ENCODE measurements around the gene LRRC26.

Gene LRRC26, protein sequence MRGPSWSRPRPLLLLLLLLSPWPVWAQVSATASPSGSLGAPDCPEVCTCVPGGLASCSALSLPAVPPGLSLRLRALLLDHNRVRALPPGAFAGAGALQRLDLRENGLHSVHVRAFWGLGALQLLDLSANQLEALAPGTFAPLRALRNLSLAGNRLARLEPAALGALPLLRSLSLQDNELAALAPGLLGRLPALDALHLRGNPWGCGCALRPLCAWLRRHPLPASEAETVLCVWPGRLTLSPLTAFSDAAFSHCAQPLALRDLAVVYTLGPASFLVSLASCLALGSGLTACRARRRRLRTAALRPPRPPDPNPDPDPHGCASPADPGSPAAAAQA

DNA sequence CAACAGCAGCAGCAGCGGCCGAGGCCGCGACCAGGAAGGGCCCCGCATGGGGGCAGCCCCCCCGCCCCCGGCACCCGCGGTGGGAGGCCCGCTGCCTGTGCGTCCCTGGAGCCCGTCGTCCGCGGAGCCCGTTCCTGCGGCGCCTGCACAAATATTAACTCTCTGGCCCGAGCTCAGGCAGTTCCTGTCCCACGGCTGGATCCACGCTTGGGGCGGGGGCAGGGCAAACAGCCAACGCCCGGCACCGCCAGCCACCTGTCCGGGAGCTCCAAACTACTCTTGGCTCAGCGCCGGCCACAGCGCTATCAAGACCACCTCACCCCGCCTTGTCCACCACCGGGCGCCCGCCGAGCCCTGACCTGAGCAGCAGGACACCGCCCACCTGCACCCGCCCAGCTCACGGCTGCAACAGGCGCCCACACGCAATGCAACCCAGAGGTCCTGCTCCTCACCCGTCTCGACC lies at the start of gene LRRC26:
LRRC26 (minus strand) TSS at position 156 of the 463 bp plus-strand sequence; CDS start at position 48, 108 bp downstream.
- peak within 1 kb of the TSS; percentile 47 for H3K4me3 ChIP-seq (ENCODE audit: low read depth, low read length)
- TF ChIP-seq, protein P1, sequence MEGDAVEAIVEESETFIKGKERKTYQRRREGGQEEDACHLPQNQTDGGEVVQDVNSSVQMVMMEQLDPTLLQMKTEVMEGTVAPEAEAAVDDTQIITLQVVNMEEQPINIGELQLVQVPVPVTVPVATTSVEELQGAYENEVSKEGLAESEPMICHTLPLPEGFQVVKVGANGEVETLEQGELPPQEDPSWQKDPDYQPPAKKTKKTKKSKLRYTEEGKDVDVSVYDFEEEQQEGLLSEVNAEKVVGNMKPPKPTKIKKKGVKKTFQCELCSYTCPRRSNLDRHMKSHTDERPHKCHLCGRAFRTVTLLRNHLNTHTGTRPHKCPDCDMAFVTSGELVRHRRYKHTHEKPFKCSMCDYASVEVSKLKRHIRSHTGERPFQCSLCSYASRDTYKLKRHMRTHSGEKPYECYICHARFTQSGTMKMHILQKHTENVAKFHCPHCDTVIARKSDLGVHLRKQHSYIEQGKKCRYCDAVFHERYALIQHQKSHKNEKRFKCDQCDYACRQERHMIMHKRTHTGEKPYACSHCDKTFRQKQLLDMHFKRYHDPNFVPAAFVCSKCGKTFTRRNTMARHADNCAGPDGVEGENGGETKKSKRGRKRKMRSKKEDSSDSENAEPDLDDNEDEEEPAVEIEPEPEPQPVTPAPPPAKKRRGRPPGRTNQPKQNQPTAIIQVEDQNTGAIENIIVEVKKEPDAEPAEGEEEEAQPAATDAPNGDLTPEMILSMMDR (IDR thresholded peaks at IDR 0.05; ENCODE audit: borderline replicate concordance, insufficient read depth, low read depth, low read length): no peak

DNA sequence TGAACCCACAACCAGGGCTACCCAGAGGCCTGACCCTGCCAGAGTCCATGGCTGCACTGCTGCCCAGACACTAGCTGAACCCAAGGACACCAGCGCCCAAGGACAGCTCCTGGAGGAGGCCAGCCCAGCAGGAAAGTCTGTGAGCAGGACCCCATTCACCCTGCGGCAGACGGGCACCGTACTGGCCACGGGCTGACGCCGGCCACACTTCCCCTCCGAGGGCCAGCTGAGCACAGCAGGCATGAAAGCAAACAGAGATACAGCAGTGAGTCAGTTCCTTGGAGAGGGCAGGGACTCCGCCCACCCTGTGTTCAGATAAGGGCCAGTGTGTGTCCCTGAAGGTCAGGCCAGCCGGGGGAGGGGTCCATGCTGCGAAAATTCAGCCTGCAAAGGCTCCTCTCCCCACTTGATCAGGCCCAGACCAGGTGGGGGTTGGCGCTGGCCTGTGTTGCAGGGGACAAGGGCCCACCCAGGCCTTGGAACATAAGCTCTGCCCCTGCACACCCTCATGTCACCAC lies 49.0 kb upstream of the LRRC26 start:
- no peak overlapping the region for H3K4me3 ChIP-seq (ENCODE audit: low read depth, low read length)
- TF ChIP-seq, protein P1 (IDR thresholded peaks at IDR 0.05; ENCODE audit: borderline replicate concordance, insufficient read depth, low read depth, low read length): no peak

DNA sequence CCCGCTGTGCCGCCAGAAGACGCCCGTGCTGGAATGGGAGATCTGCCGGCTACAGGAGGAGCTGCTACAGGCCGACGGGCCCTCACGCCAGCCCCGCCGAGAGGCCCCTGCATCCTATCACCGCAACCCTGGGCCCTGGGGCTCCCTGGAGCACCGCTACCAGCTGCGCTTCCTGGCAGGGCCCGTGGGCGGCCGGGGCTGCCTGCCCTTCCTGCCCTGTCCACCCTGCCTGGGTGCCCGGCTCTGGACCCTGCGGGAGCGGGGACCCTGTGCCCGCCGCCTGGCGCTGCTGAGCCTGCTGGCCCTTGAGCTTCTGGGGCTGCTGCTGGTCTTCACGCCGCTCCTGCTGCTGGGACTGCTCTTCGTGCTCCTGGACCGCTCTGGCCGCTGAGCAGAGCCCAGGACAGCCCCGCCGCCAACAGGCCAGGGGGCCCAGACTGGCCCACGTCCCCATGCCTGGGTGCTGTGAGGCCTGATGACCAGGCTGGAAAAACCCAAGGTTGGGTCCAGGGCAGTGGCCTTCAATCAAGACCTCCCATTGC lies 48.4 kb upstream of the LRRC26 start:
- TF ChIP-seq, protein P1 (IDR thresholded peaks at IDR 0.05; ENCODE audit: borderline replicate concordance, insufficient read depth, low read depth, low read length): no peak
- H3K4me3 ChIP-seq (ENCODE audit: low read depth, low read length): no peak overlapping the region

DNA sequence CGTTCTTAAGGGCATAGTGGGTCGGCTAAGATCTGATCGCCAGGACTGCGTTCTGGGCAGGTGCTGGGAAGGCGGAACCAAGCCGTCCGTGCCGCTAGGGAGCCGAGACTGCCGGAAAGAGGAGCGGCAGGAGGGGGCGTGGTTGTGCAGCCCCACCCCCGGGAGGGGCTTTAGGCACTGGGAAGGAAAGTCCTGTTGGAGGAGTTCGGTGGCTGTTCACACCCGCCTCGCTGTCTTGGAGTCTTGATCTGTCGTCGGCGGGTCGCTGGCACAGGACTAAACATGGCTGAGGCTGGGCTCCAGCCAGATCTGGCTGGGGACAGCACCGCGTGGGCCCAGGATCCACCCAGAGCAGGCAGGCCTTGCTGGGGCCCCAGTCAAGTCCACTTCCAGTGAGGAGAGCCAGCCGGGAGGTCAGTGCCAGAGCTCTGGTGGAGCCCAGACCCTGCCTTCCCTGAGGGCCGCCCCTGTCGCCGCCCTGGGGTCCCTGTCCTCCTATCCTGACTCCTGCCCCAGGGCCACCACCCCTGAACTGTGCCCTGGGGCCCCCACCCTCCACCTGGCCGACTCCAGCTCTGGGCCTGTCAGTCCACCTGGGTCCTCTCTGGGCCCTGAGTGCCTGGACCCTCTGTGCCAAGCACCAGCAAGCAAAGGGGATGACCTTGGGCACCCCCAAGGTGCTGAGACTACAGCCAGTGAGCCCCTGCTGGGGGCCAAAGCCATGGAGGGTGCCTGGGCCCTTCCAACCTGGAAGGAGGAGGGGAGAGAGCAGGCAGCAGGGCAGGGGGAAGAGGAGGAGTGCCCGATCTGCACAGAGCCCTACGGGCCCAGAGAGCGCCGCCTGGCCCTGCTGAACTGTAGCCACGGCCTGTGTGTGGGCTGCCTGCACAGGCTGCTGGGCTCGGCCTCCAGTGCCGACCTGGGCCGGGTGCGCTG lies 47.7 kb upstream of the LRRC26 start:
- TF ChIP-seq, protein P1 (IDR thresholded peaks at IDR 0.05; ENCODE audit: borderline replicate concordance, insufficient read depth, low read depth, low read length): no peak
- H3K4me3 ChIP-seq (ENCODE audit: low read depth, low read length): no peak overlapping the region

DNA sequence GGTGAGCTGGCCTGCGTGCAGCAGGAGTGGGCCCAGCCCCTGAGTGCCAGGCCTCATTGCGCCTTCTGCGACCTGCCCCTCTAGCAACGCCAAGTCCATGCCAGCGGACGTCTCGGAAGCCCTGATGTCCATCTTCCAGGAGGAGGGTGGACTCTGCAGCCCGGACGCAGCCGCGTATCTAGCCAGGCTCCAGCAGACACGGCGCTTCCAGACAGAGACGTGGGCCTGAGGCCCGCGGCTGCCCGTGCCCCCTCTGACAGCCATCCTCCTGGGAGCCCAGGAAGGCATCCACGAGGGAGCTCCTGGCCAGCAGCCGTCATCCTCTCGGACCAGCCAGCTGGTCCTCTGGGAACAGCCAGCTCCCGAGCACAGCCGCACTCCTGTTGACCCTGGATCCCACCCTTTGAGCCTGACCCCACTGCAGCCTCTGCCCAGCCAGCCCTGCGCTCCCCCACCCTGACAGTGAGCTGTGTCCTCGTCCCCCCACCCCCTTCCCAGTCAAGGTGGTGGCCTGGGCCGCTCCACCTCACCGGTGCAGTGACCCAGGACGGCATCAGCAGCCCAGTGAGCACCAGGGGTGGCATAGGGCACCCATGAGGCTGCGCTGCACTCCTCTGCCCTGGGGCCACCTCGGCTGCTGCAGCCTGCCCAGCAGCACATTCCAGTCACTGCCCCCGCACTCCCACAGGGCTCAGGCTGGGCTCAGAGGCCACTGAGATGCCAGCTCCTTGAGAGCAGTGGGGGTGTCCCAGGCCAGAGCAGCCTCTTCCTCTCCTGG lies 46.5 kb upstream of the LRRC26 start:
- TF ChIP-seq, protein P1 (IDR thresholded peaks at IDR 0.05; ENCODE audit: borderline replicate concordance, insufficient read depth, low read depth, low read length): no peak
- H3K4me3 ChIP-seq (ENCODE audit: low read depth, low read length): no peak overlapping the region

Data from GM12875 (cell line).